Heart left ventricle (tissue), 16 donors: ENCODE data around the gene CTNND2. TPM values are rescaled to one million over a fixed set of nuclear protein-coding genes. Genes with fewer than 3 reads are reported as not detected.
"Not testable (repeated sequence)": the region's sequence is repeated elsewhere in the genome, so short reads cannot be mapped to it uniquely, and the experiment has no call there.

Experiments used
- ATAC-seq, 4 donors: fragments of 200-7000 bp; cut with Tn5 transposase; one replicate each; pipeline ENCODE4 v1.9.1; 2020 to 2022; ENCODE audit warnings: moderate library complexity in 4 of 4, mild to moderate bottlenecking in 3 of 4, moderate number of reproducible peaks in 1 of 4
- DNase-seq, 5 donors: peaks; one replicate each; pipeline ENCODE4 v3.0.0-alpha.2; 2020
- H3K27ac ChIP-seq, 12 donors: fragments of 200-600 bp; sonication (generic) in 4 of 12; one replicate each; pipeline versions ENCODE4 v1.5.0 to v1.8.0; 2016 to 2022; ENCODE audit warnings: mild to moderate bottlenecking in 2 of 12
- H3K27me3 ChIP-seq, 9 donors: fragments of 200-600 bp; sonication (generic) in 2 of 9; one replicate each; pipeline versions ENCODE4 v1.5.1 to v1.8.0; 2016 to 2022; ENCODE audit warnings: mild to moderate bottlenecking in 3 of 9
- H3K36me3 ChIP-seq, 9 donors: fragments of 200-600 bp; sonication (generic) in 2 of 9; one replicate each; pipeline versions ENCODE4 v1.5.0 to v1.8.0; 2018 to 2022; ENCODE audit warnings: mild to moderate bottlenecking in 2 of 9
- H3K4me1 ChIP-seq, 12 donors: fragments of 200-600 bp; sonication (generic) in 4 of 12; one replicate each; pipeline versions ENCODE4 v1.5.0 to v1.8.0; 2016 to 2022; ENCODE audit warnings: mild to moderate bottlenecking in 3 of 12
- H3K4me3 ChIP-seq, 12 donors: fragments of 200-600 bp; sonication (generic) in 4 of 12; one replicate each; pipeline versions ENCODE4 v1.5.0 to v1.8.0; 2017 to 2022; ENCODE audit warnings: mild to moderate bottlenecking in 9 of 12, moderate library complexity in 4 of 12
- H3K9me3 ChIP-seq, 12 donors: fragments of 200-600 bp; sonication (generic) in 4 of 12; one replicate each; pipeline versions ENCODE4 v1.5.0 to v1.8.0; 2016 to 2022; ENCODE audit warnings: mild to moderate bottlenecking in 1 of 12
- POLR2A ChIP-seq, 2 donors: fragments of 450-650 bp; IDR thresholded peaks; one replicate each; pipeline ENCODE4 v1.6.1; 2017; ENCODE audit warnings: antibody characterized with exemption in 2 of 2, mild to moderate bottlenecking in 2 of 2, moderate library complexity in 2 of 2
- WGBS, 4 donors: extraction: QIAGEN DNeasy Blood & Tissue Kit in 2 of 4; methylation state at CpG; one replicate each; pipeline versions ENCODE4 v1.1.5 to v1.1.7; 2013 to 2018; 5-methylcytosine and 5-hydroxymethylcytosine counted together
- intact Hi-C, 10 donors: fragments of 100-400 bp; cut with DNase I; formaldehyde crosslinking; loops; one replicate each; pipeline versions ENCODE4 v1.11.1 to v1.14.2; 2022
- polyA plus RNA-seq, 2 donors: library from polyadenylated mRNA; stranded (reverse); fragments of 200-250 nt; gene quantifications; one replicate each; pipeline ENCODE4 v1.2.3, GENCODE V29; 2013
- total RNA-seq, 9 donors: library from RNA; depleted of rRNA in 2 of 9; stranded (reverse); fragments of >200 nt in 2 of 9; fragmentation: NEBNext Ultra II Directional in 3 of 9; extraction: Animal tissue kit (Norgen Biotek cat#: 25700) in 3 of 9; gene quantifications; one replicate each; pipeline versions ENCODE4 v1.1.0 to v1.2.4, GENCODE V29; 2016 to 2023
- TF ChIP-seq, protein P1 (sequence below), 12 donors: fragments of 200-600 bp; sonication (generic) in 4 of 12; IDR thresholded peaks; one replicate each; pipeline versions ENCODE4 v1.5.0 to v1.8.0; 2018 to 2022; ENCODE audit warnings: antibody characterized with exemption in 12 of 12, mild to moderate bottlenecking in 5 of 12
- donor health status: ischemic (EF 13 %, LVEDD 7.1; RV severe dilation, severe dysfunction).
- donor health status: healthy with polysubstance abuse.
- donor health status: DM: no; HTN: yes; CAD: no.
- donor health status: DM: no; HTN: no; CAD: no.
- donor health status: ischemic (EF 25% LVEDD 6.9; RV normal size, moderate dysfunction).
- donor health status: ischemic (EF 25% LVEDD 5.7; RV mildly dilated, moderate dysfunction).
- donor health status: healthy.
- donor health status: DM: yes; HTN: yes; CAD: no.
- donor health status: ischemic (EF 35%, LVEDD 5.7; RV mildly dilated, moderate dysfunction).
- donor health status: nonischemic (EF 11% LVEDD 7.7; RV severe dilation, severe dysfunction).
- donor health status: DM: yes; HTN: yes; CAD: no.
- donor health status: PGD.
- donor health status: ischemic (EF 29% LVEDD 5.4; RV normal size, mild dysfunction).
- donor health status: nonischemic (EF 23%, LVEDD 6.1; RV moderate dilation, normal function).

The CTNND2 gene
- total and polyA plus RNA-seq, 11 donors, result 4.0 to 36.8 (median 20.2) TPM

DNA sequence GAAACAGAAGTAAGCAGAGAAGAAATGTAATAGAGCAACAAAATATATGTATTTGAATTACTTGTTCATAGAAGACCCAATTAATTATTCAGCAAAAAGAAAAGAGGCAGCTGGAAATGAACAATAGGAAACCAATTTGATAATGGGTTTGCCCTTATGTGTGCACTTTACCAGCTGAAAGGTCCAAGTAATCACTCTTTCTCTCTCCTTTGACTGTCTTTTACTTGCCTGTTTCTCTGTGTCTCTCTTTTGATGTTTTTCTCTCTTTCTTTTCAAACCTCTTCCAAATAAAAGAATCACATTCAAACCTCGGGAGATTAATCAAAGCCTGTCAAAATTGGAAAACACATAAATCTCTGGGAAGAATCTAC, 51.5 kb downstream of the CTNND2 start:
- H3K4me1 ChIP-seq, result no peaks in the 10 kb centered on the region
- DNase-seq (no peak), ATAC-seq (no peak)
- intact Hi-C loops, result no loop called here
- H3K9me3 ChIP-seq, result no peaks in the 10 kb centered on the region
- no peaks in the 10 kb centered on the region for H3K27me3 ChIP-seq
- no peak overlapping the region for H3K27ac ChIP-seq
- H3K4me3 ChIP-seq, result no peak overlapping the region
- H3K36me3 ChIP-seq, result no peaks in the 10 kb centered on the region
- TF ChIP-seq, protein P1, sequence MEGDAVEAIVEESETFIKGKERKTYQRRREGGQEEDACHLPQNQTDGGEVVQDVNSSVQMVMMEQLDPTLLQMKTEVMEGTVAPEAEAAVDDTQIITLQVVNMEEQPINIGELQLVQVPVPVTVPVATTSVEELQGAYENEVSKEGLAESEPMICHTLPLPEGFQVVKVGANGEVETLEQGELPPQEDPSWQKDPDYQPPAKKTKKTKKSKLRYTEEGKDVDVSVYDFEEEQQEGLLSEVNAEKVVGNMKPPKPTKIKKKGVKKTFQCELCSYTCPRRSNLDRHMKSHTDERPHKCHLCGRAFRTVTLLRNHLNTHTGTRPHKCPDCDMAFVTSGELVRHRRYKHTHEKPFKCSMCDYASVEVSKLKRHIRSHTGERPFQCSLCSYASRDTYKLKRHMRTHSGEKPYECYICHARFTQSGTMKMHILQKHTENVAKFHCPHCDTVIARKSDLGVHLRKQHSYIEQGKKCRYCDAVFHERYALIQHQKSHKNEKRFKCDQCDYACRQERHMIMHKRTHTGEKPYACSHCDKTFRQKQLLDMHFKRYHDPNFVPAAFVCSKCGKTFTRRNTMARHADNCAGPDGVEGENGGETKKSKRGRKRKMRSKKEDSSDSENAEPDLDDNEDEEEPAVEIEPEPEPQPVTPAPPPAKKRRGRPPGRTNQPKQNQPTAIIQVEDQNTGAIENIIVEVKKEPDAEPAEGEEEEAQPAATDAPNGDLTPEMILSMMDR (IDR thresholded peaks at IDR 0.05), result no peak
- TF ChIP-seq POLR2A (IDR thresholded peaks at IDR 0.05), result no peak
- 66 to 80% (median 72%) methylated on average over 1 of the region's 1 CpG for WGBS, 4 donors

DNA sequence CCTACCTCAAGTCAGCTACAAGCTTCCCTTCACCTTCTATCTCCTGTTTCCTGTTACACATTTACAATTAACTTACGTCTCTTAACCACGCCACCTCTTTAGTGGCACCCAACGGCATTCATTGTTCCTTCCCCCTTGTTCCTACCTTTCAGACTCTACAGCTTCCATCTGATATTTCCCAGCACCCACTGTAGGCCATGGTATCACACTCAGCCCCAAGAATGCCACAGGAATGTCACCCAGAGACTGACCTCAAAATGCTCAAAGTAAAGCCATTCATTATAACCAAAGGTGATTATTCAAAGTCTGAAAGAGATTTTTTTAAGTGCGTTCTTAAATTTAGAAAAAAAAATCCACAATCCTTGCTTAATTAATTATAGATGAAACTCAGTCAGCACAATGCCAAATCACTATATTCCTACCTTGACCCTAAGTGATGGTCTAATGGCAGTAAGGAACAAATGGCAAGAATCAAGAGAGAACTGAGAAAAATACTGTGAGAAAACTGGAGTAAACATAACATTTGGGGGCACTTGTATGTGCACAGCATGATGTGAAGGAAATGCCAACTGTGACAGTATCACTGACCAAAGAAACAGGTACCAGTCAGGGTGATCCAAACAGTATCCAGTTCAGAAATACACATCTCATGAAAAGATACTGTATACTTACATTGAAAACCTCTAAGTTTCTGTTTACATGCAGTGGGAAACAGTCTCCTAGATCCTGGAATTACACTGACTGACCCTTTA, 52.1 kb downstream of the CTNND2 start:
- Histone ChIP-seq H3K9me3 (no peaks in the 10 kb centered on the region), H3K27ac (no peak overlapping the region), H3K27me3 (no peaks in the 10 kb centered on the region), H3K36me3 (no peaks in the 10 kb centered on the region), H3K4me1 (no peaks in the 10 kb centered on the region), H3K4me3 (no peak overlapping the region)
- ATAC-seq (no peak), DNase-seq (no peak)
- 39 to 45% (median 41%) methylated on average over 4 of the region's 4 CpGs for WGBS, 4 donors
- intact Hi-C loops, result no loop called here
- TF ChIP-seq, protein P1 (IDR thresholded peaks at IDR 0.05), result no peak
- TF ChIP-seq POLR2A (IDR thresholded peaks at IDR 0.05), result no peak

DNA sequence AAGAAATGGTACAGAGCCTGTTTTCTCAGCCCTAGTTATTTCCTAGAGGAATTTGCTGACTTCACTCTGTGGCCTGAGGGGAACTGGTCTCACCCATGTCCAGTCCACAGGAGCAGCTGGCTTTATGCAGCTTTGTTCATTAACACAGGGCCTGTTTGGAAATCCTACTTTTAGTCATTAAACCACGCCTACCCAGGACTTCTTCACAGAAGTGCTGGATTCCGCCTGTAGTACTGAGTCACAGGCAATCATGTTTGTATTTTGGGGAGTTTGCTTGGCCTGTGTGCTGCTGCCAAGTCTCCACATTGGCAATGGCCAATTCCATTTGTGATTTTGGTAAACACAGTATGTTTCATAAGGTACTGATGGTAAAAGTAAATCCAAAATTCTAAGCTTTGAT, 52.8 kb downstream of the CTNND2 start:
- Histone ChIP-seq H3K4me3 (no peak overlapping the region), H3K27me3 (no peaks in the 10 kb centered on the region), H3K36me3 (no peaks in the 10 kb centered on the region), H3K4me1 (no peaks in the 10 kb centered on the region), H3K9me3 (no peaks in the 10 kb centered on the region), H3K27ac (no peak overlapping the region)
- intact Hi-C loops, result no loop called here
- peak in 2 of 4 donors; percentile 54 to 61 for ATAC-seq
- no peak for DNase-seq
- 44 to 76% (median 69%) methylated on average over 2 of the region's 2 CpGs for WGBS, 4 donors
- TF ChIP-seq, protein P1 (IDR thresholded peaks at IDR 0.05), result no peak
- TF ChIP-seq POLR2A (IDR thresholded peaks at IDR 0.05), result no peak

DNA sequence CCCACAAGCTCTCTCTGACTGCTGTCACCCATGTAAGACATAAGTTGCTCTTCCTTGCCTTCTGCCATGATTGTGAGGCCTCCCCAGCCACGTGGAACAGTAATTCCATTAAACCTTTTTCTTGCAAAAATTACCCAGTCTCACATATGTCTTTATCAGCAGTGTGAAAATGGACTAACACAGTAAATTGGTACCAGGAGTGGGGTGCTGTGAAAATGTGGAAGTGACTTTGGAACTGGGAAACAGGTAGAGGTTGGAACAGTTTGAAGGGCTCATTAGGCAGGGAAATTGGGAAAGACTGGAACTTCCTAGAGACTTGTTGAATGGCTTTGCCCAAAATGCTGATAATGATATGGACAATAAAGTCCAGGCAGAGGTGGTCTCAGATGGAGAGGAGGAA, 75.7 kb downstream of the CTNND2 start:
- ATAC-seq, H3K4me3 ChIP-seq, H3K27ac ChIP-seq, DNase-seq, H3K27me3 ChIP-seq, intact Hi-C loops, H3K4me1 ChIP-seq, H3K36me3 ChIP-seq: not testable (repeated sequence)
- peaks cover 0 to 48% (median 18%) of the 10 kb centered on the region in 12 donors for H3K9me3 ChIP-seq
- WGBS, 4 donors, result 50 to 69% (median 63%) methylated on average over 1 of the region's 1 CpG

DNA sequence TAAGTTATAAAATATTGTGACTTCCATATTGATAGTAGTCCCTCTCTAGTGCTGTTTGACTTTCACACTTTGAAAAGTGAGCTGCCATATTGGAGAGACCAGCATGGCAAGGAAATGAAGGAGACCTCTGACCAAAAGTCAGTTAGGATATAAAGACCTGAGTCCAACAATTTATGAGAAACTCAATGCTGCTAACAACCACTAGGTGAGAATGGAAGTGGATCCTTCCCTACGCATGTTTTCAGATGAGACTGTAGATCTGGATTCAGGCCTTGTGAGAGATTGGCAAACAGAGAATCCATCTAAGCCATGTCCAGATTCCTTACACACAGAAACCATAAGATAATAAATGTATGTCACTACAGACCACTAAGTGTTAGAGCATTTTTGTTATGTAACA, 81.6 kb downstream of the CTNND2 start:
- Histone ChIP-seq H3K27me3 (no peaks in the 10 kb centered on the region), H3K36me3 (no peaks in the 10 kb centered on the region), H3K4me3 (no peak overlapping the region), H3K27ac (no peak overlapping the region), H3K4me1 (no peaks in the 10 kb centered on the region), H3K9me3 (peaks cover 0 to 27% (median 0%) of the 10 kb centered on the region in 12 donors)
- no peak for ATAC-seq
- intact Hi-C loops, result no loop called here
- WGBS, 4 donors, result 84 to 100% (median 91%) methylated on average over 1 of the region's 1 CpG
- no peak for DNase-seq
- TF ChIP-seq, protein P1 (IDR thresholded peaks at IDR 0.05), result no peak
- TF ChIP-seq POLR2A (IDR thresholded peaks at IDR 0.05), result no peak
